Head of caudate nucleus (tissue), 42 donors: ENCODE measurements around the gene ATP4B.

Experiments
- DNase-seq, 42 donors: peaks; one replicate each; pipeline versions ENCODE4 v3.0.0 to v3.0.0-alpha.2; 2020 to 2021; ENCODE audit warnings: mixed read lengths in 7 of 42
- intact Hi-C: fragments of 100-400 bp; cut with DNase I; formaldehyde crosslinking; loops from one replicate; pipeline ENCODE4 v1.15.0; 2022

Gene ATP4B

GRCh38 chr13:113657851-113658741, at the start of gene ATP4B:
ATP4B (minus strand) TSS chr13:113658198; CDS start chr13:113658144, 54 bp downstream.
- peak in 8 of 42 donors; percentile 5 to 38 (median 20) for DNase-seq
- intact Hi-C loops = no loop called here

GRCh38 chr13:113672002-113672651, 14.1 kb upstream of the ATP4B start:
- intact Hi-C loops = no loop called here
- DNase-seq = peak in 5 of 42 donors; percentile 6 to 15 (median 7)

GRCh38 chr13:113671066-113672001, 13.3 kb upstream of the ATP4B start:
- intact Hi-C loops = no loop called here
- DNase-seq = peak in 9 of 42 donors; percentile 8 to 39 (median 16)

- intact Hi-C loops = no loop called here
- peak in 5 of 42 donors; percentile 4 to 34 (median 7) for DNase-seq
Observed at GRCh38 chr13:113670541-113670940, 12.5 kb upstream of the ATP4B start.

GRCh38 chr13:113669755-113670341, 11.8 kb upstream of the ATP4B start:
- DNase-seq = peak in 9 of 42 donors; percentile 8 to 31 (median 21)
- intact Hi-C loops = no loop called here

- peak in 5 of 42 donors; percentile 1 to 27 (median 10) for DNase-seq
- intact Hi-C loops = no loop called here
Observed at GRCh38 chr13:113669231-113669754, 11.3 kb upstream of the ATP4B start.

- peak in 7 of 42 donors; percentile 3 to 26 (median 12) for DNase-seq
- intact Hi-C loops = no loop called here
Observed at GRCh38 chr13:113668491-113668971, 10.5 kb upstream of the ATP4B start.

GRCh38 chr13:113667771-113668490, 9.9 kb upstream of the ATP4B start:
- DNase-seq = peak in 9 of 42 donors; percentile 2 to 38 (median 16)
- intact Hi-C loops = no loop called here

GRCh38 chr13:113666951-113667701, 9.1 kb upstream of the ATP4B start, which contains the start of gene GRK1:
GRK1 (plus strand) TSS chr13:113667219; CDS start chr13:113667387, 168 bp downstream.
- intact Hi-C loops = no loop called here
- DNase-seq = peak in 9 of 42 donors; percentile 7 to 38 (median 17)

- peak in 3 of 42 donors; percentile 2 to 8 (median 3) for DNase-seq
Observed at GRCh38 chr13:113666329-113666670, 8.3 kb upstream of the ATP4B start.

GRCh38 chr13:113665597-113666328, 7.8 kb upstream of the ATP4B start:
- DNase-seq = peak in 5 of 42 donors; percentile 1 to 27 (median 5)

More at GRCh38 chr13:113666329-113666670, 8.3 kb upstream of the ATP4B start:
- intact Hi-C loops = no loop called here

GRCh38 chr13:113664751-113665596, 7.0 kb upstream of the ATP4B start:
- intact Hi-C loops = no loop called here
- peak in 8 of 42 donors; percentile 3 to 34 (median 12) for DNase-seq

More at GRCh38 chr13:113665597-113666328, 7.8 kb upstream of the ATP4B start:
- intact Hi-C loops = no loop called here

GRCh38 chr13:113663934-113664333, 5.9 kb upstream of the ATP4B start:
- intact Hi-C loops = no loop called here
- peak in 5 of 42 donors; percentile 4 to 27 (median 17) for DNase-seq

GRCh38 chr13:113661509-113661908, 3.5 kb upstream of the ATP4B start:
- intact Hi-C loops = no loop called here
- no peak for DNase-seq

GRCh38 chr13:113660066-113660465, 2.1 kb upstream of the ATP4B start:
- DNase-seq = peak in 1 of 42 donors; percentile 8
- intact Hi-C loops = no loop called here
